Trophoblast cell (in vitro differentiated cells and primary cell): ENCODE data around the gene ADARB1.

Source experiments
- DNase-seq, 2 donors: peaks; one replicate each; pipeline ENCODE4 v3.0.0-alpha.2; 2016
- H2AFZ ChIP-seq: 2 replicates; pipeline ENCODE4 v1.6.1; 2013; ENCODE audit warnings: low read length, moderate library complexity, mild to moderate bottlenecking; ENCODE audit not compliant: insufficient read depth, poor library complexity
- H2AK5ac ChIP-seq: 2 replicates; pipeline ENCODE4 v1.6.1; 2013; ENCODE audit warnings: mild to moderate bottlenecking, low read length
- H2BK120ac ChIP-seq: 2 replicates; pipeline ENCODE4 v1.6.1; 2013; ENCODE audit warnings: low read length, mild to moderate bottlenecking, moderate library complexity; ENCODE audit not compliant: insufficient read depth, poor library complexity
- H2BK12ac ChIP-seq: 2 replicates; pipeline ENCODE4 v1.6.1; 2013; ENCODE audit warnings: mild to moderate bottlenecking, low read length, moderate library complexity
- H2BK5ac ChIP-seq: 2 replicates; pipeline ENCODE4 v1.6.1; 2013; ENCODE audit warnings: low read length, low read depth, moderate library complexity, mild to moderate bottlenecking; ENCODE audit not compliant: poor library complexity
- H3K14ac ChIP-seq: 2 replicates; pipeline ENCODE4 v1.6.1; 2013; ENCODE audit warnings: mild to moderate bottlenecking, low read length
- H3K18ac ChIP-seq: 2 replicates; pipeline ENCODE4 v1.6.1; 2013; ENCODE audit warnings: mild to moderate bottlenecking, low read length
- H3K23ac ChIP-seq: 2 replicates; pipeline ENCODE4 v1.6.1; 2013; ENCODE audit warnings: low read length
- H3K27ac ChIP-seq: 2 replicates; pipeline ENCODE4 v1.5.1; 2013; ENCODE audit warnings: low read depth, mild to moderate bottlenecking, inconsistent platforms, low read length, moderate library complexity
- H3K27me3 ChIP-seq: 2 replicates; pipeline ENCODE4 v1.6.1; 2013; ENCODE audit warnings: inconsistent platforms, mild to moderate bottlenecking, low read length, moderate library complexity; ENCODE audit not compliant: insufficient read depth
- H3K36me3 ChIP-seq, 2 experiments: 1 replicate in 1 of 2; 2 replicates in 1 of 2; pipeline ENCODE4 v1.6.1; 2013; ENCODE audit warnings: low read length in 2 of 2, mild to moderate bottlenecking in 2 of 2, moderate library complexity in 1 of 2; ENCODE audit not compliant: insufficient read depth in 2 of 2, control insufficient read depth in 1 of 2
- H3K4ac ChIP-seq: 2 replicates; pipeline ENCODE4 v1.6.1; 2013; ENCODE audit warnings: low read depth, mild to moderate bottlenecking, low read length, moderate library complexity
- H3K4me1 ChIP-seq, 2 experiments: 1 replicate in 1 of 2; 2 replicates in 1 of 2; pipeline ENCODE4 v1.6.1; 2013; ENCODE audit warnings: low read length in 2 of 2, mild to moderate bottlenecking in 2 of 2, moderate library complexity in 1 of 2; ENCODE audit not compliant: insufficient read depth in 2 of 2, control insufficient read depth in 1 of 2
- H3K4me2 ChIP-seq: 2 replicates; pipeline ENCODE4 v1.6.1; 2013; ENCODE audit warnings: inconsistent platforms, mild to moderate bottlenecking, low read length, moderate library complexity
- H3K4me3 ChIP-seq: 2 replicates; pipeline ENCODE4 v1.5.1; 2013; ENCODE audit warnings: mild to moderate bottlenecking, low read depth, low read length, inconsistent platforms
- H3K79me1 ChIP-seq: one replicate; pipeline ENCODE4 v1.6.1; 2013; ENCODE audit warnings: low read length
- H3K79me2 ChIP-seq: 2 replicates; pipeline ENCODE4 v1.6.1; 2013; ENCODE audit warnings: low read length, mild to moderate bottlenecking; ENCODE audit not compliant: control insufficient read depth, insufficient read depth, poor library complexity
- H3K9ac ChIP-seq: 2 replicates; pipeline ENCODE4 v1.6.1; 2013; ENCODE audit warnings: mild to moderate bottlenecking, low read length
- H3K9me3 ChIP-seq: 2 replicates; pipeline ENCODE4 v1.6.1; 2013; ENCODE audit warnings: low read depth, mild to moderate bottlenecking, control low read depth, inconsistent platforms, low read length; ENCODE audit not compliant: insufficient read depth
- H4K12ac ChIP-seq: 2 replicates; pipeline ENCODE4 v1.6.1; 2013; ENCODE audit warnings: low read depth, mild to moderate bottlenecking, low read length, moderate library complexity
- H4K8ac ChIP-seq: 2 replicates; pipeline ENCODE4 v1.6.1; 2013; ENCODE audit warnings: low read depth, mild to moderate bottlenecking, low read length, moderate library complexity
- H4K91ac ChIP-seq: one replicate; pipeline ENCODE4 v1.6.1; 2013; ENCODE audit warnings: low read depth, mild to moderate bottlenecking, low read length, moderate library complexity
- WGBS: extraction: QIAGEN DNeasy Blood & Tissue Kit; methylation state at CpG from one replicate; pipeline ENCODE4 v1.1.7; 2013; ENCODE audit warnings: missing lambda C conversion rate; ENCODE audit not compliant: insufficient read length, insufficient coverage; ENCODE audit errors: extremely low coverage; 5-methylcytosine and 5-hydroxymethylcytosine counted together

ADARB1 gene

DNA sequence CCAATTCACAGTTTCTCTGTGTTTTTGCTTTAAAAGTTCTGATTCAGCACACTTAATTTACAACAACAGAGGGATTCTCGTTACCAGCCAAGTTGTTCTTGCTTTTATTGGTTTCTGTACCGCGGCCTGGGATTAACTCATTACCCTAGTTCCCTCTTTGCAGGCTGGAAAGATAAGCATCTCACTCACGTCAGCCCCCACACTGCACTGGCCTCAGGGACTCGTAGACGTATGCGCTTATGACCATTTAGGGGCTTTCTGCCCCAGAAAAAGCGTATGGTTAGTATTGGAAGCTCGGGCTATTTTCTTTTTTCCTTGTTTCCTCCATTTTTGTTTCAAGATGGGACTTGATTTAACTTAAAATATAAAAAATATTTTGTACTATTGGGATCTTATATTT is 137.3 kb downstream of the ADARB1 start:
- H3K9me3 ChIP-seq: peaks cover 2% of the 10 kb centered on the region
- no peak overlapping the region for H3K4ac ChIP-seq
- no peak overlapping the region for H2BK12ac ChIP-seq
- no peak overlapping the region for H3K27ac ChIP-seq
- peaks cover 0 to 4% of the 10 kb centered on the region in 2 experiments for H3K4me1 ChIP-seq
- no peak overlapping the region for H3K23ac ChIP-seq
- no peak overlapping the region for H4K91ac ChIP-seq
- H3K4me3 ChIP-seq: no peak overlapping the region
- H3K14ac ChIP-seq: no peak overlapping the region
- H3K79me2 ChIP-seq: no peaks in the 10 kb centered on the region
- H4K12ac ChIP-seq: no peak overlapping the region
- H2AK5ac ChIP-seq: no peak overlapping the region
- H3K27me3 ChIP-seq: no peaks in the 10 kb centered on the region
- H3K18ac ChIP-seq: no peak overlapping the region
- no peak overlapping the region for H4K8ac ChIP-seq
- no peak overlapping the region for H3K9ac ChIP-seq
- WGBS: no CpG with 5 or more reads among the region's 9 CpGs
- H2AFZ ChIP-seq: no peak overlapping the region
- H3K79me1 ChIP-seq: no peaks in the 10 kb centered on the region
- peaks cover 9 to 11% of the 10 kb centered on the region in 2 experiments for H3K36me3 ChIP-seq
- no peak for DNase-seq
- no peak overlapping the region for H2BK5ac ChIP-seq
- no peak overlapping the region for H2BK120ac ChIP-seq
- no peak overlapping the region for H3K4me2 ChIP-seq

DNA sequence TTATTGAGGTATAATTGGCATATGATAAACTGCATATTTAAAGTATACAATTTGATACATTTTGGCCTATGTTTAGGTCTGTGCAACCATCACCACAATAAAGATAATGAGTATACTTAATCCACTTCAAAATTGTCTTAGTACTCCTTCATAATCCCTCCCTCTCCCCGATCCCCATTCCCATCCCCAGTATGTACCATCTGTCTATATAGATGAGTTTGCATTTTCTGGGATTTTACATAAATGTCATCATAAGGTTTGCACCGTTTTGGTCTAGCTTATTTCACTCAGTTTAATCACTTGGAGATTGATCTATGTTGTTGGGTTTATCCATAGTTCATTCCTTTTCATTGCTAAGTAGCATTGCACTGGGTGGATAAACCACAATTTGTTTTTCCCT is 139.0 kb downstream of the ADARB1 start:
- Histone ChIP-seq H3K27me3 (no peaks in the 10 kb centered on the region), H3K27ac (no peak overlapping the region), H3K18ac (no peak overlapping the region), H3K4ac (no peak overlapping the region), H3K79me2 (no peaks in the 10 kb centered on the region), H3K36me3 (peaks cover 7 to 9% of the 10 kb centered on the region in 2 experiments), H2AK5ac (no peak overlapping the region), H3K23ac (no peak overlapping the region), H3K9ac (no peak overlapping the region), H3K4me1 (peaks cover 0 to 2% of the 10 kb centered on the region in 2 experiments), H2AFZ (no peak overlapping the region), H2BK5ac (no peak overlapping the region), H3K9me3 (peaks cover 2% of the 10 kb centered on the region), H3K79me1 (no peaks in the 10 kb centered on the region), H4K91ac (no peak overlapping the region), H3K14ac (no peak overlapping the region), H4K12ac (no peak overlapping the region), H3K4me2 (no peak overlapping the region), H3K4me3 (no peak overlapping the region), H2BK12ac (no peak overlapping the region), H4K8ac (no peak overlapping the region), H2BK120ac (no peak overlapping the region)
- 100% methylated on average over 1 of the region's 2 CpGs for WGBS
- DNase-seq: no peak

- Histone ChIP-seq H4K91ac (no peak overlapping the region), H3K4me3 (no peak overlapping the region), H3K14ac (no peak overlapping the region), H3K4ac (no peak overlapping the region), H2BK120ac (no peak overlapping the region), H3K79me1 (no peaks in the 10 kb centered on the region), H3K23ac (no peak overlapping the region), H2BK12ac (no peak overlapping the region), H3K79me2 (no peaks in the 10 kb centered on the region), H3K4me1 (no peaks in the 10 kb centered on the region), H3K4me2 (no peak overlapping the region), H4K12ac (no peak overlapping the region), H2BK5ac (no peak overlapping the region), H3K27ac (no peak overlapping the region), H2AFZ (no peak overlapping the region), H3K36me3 (peaks cover 5 to 10% of the 10 kb centered on the region in 2 experiments), H4K8ac (no peak overlapping the region), H3K27me3 (no peaks in the 10 kb centered on the region), H3K9ac (no peak overlapping the region), H3K9me3 (peaks cover 2% of the 10 kb centered on the region), H2AK5ac (no peak overlapping the region), H3K18ac (no peak overlapping the region)
- WGBS: no CpG with 5 or more reads among the region's 2 CpGs
- no peak for DNase-seq
These were observed 140.8 kb downstream of the ADARB1 start for GRCh38 chr21:45215213-45215612.

DNA sequence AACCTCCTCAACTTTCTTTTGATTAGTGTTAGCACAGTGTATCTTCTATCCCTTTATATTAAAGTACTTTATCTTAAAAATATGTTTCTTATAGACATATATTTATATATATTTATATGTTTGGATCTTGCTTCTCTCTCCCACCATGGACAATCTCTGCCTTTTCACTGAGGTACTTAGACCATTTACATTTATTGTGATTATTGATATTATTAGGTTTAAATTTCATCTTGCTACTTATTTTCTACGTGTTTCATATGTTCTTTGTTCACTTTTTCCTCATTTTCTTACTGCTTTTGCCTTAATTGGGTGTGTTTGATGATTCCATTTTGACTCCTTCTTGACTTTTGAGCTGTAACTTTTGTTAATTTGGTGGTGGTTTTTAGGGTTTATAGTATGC is 142.6 kb downstream of the ADARB1 start:
- no peak overlapping the region for H3K4ac ChIP-seq
- no peak overlapping the region for H3K4me2 ChIP-seq
- H2BK12ac ChIP-seq: no peak overlapping the region
- no peak overlapping the region for H3K9ac ChIP-seq
- H4K91ac ChIP-seq: no peak overlapping the region
- H4K8ac ChIP-seq: no peak overlapping the region
- H3K4me1 ChIP-seq: no peaks in the 10 kb centered on the region
- no peak overlapping the region for H3K4me3 ChIP-seq
- no peak overlapping the region for H3K23ac ChIP-seq
- no peak overlapping the region for H3K14ac ChIP-seq
- no peak overlapping the region for H3K18ac ChIP-seq
- no peaks in the 10 kb centered on the region for H3K27me3 ChIP-seq
- no peak overlapping the region for H3K27ac ChIP-seq
- H2AK5ac ChIP-seq: no peak overlapping the region
- H2BK120ac ChIP-seq: no peak overlapping the region
- H2AFZ ChIP-seq: no peak overlapping the region
- no peak for DNase-seq
- whole genome bisulfite sequencing: no CpG with 5 or more reads among the region's 1 CpG
- H3K79me1 ChIP-seq: no peaks in the 10 kb centered on the region
- peaks cover 2% of the 10 kb centered on the region for H3K9me3 ChIP-seq
- no peaks in the 10 kb centered on the region for H3K79me2 ChIP-seq
- H2BK5ac ChIP-seq: no peak overlapping the region
- peaks cover 14 to 18% of the 10 kb centered on the region in 2 experiments for H3K36me3 ChIP-seq
- no peak overlapping the region for H4K12ac ChIP-seq
